CD14-positive monocyte (primary cell): ENCODE measurements around the gene TTC9B. TPM values are rescaled to one million over a fixed set of nuclear protein-coding genes. Genes with fewer than 3 reads are reported as not detected.

ENCODE experiments used
- DNase-seq, 3 donors: peaks; one replicate each; pipeline ENCODE4 v3.0.0-alpha.2; 2011 to 2022
- H2AFZ ChIP-seq: 2 replicates; pipeline ENCODE4 v1.6.0; 2012; ENCODE audit warnings: mild to moderate bottlenecking, low read depth, low read length, inconsistent platforms; ENCODE audit not compliant: insufficient read depth, poor library complexity, severe bottlenecking
- H3K27ac ChIP-seq, 2 donors: 1 replicate in 1 of 2; 2 replicates in 1 of 2; pipeline ENCODE4 v1.5.1; 2012 to 2013; ENCODE audit warnings: low read length in 2 of 2, control low read depth in 1 of 2, inconsistent platforms in 1 of 2, low read depth in 1 of 2, mild to moderate bottlenecking in 1 of 2
- H3K27me3 ChIP-seq, 2 donors: one replicate each; pipeline versions ENCODE4 v1.6.0 to v1.6.1; 2011 to 2013; ENCODE audit warnings: low read length in 2 of 2; ENCODE audit not compliant: control insufficient read depth in 2 of 2, insufficient read depth in 2 of 2
- H3K36me3 ChIP-seq, 2 donors: replicated peaks in 1 of 2; 1 replicate in 1 of 2; 2 replicates in 1 of 2; pipeline versions ENCODE4 v1.5.1 to v1.6.1; 2012 to 2013; ENCODE audit warnings: low read length in 2 of 2, control low read depth in 1 of 2, inconsistent platforms in 1 of 2, mild to moderate bottlenecking in 1 of 2; ENCODE audit not compliant: insufficient read depth in 2 of 2, control insufficient read depth in 1 of 2
- H3K4me1 ChIP-seq, 2 donors: 1 replicate in 1 of 2; 2 replicates in 1 of 2; pipeline versions ENCODE4 v1.5.1 to v1.6.1; 2012 to 2013; ENCODE audit warnings: low read length in 2 of 2, control low read depth in 1 of 2, inconsistent platforms in 1 of 2, mild to moderate bottlenecking in 1 of 2, moderate library complexity in 1 of 2; ENCODE audit not compliant: insufficient read depth in 2 of 2, control insufficient read depth in 1 of 2
- H3K4me2 ChIP-seq: replicated peaks from 2 replicates; pipeline ENCODE3; 2012; ENCODE audit warnings: low read length, moderate library complexity, mild to moderate bottlenecking; ENCODE audit not compliant: poor library complexity, severe bottlenecking; ENCODE audit errors: extremely low read depth
- H3K4me3 ChIP-seq, 3 experiments: fragments of 200-600 bp in 1 of 3; sonication (generic) in 1 of 3; replicated peaks in 1 of 3; 1 replicate in 2 of 3; 2 replicates in 1 of 3; pipeline ENCODE4 v1.5.1; 2011 to 2013; ENCODE audit warnings: low read length in 3 of 3, mild to moderate bottlenecking in 3 of 3, control low read depth in 2 of 3, low read depth in 2 of 3, inconsistent platforms in 1 of 3, moderate library complexity in 1 of 3
- H3K79me2 ChIP-seq: 2 replicates; pipeline ENCODE4 v1.6.0; 2012; ENCODE audit warnings: mild to moderate bottlenecking, control low read depth, inconsistent platforms, low read length, moderate library complexity; ENCODE audit not compliant: insufficient read depth
- H3K9ac ChIP-seq: 2 replicates; pipeline ENCODE4 v1.6.0; 2017; ENCODE audit warnings: low read length, mild to moderate bottlenecking; ENCODE audit not compliant: insufficient read depth, poor library complexity, severe bottlenecking
- H3K9me3 ChIP-seq, 2 donors: replicated peaks in 1 of 2; 1 replicate in 1 of 2; 2 replicates in 1 of 2; pipeline versions ENCODE4 v1.5.1 to v1.6.1; 2012 to 2013; ENCODE audit warnings: low read length in 2 of 2, control low read depth in 1 of 2; ENCODE audit not compliant: control insufficient read depth in 1 of 2, insufficient read depth in 1 of 2
- H4K20me1 ChIP-seq: 2 replicates; pipeline ENCODE4 v1.6.0; 2012; ENCODE audit warnings: mild to moderate bottlenecking, low read length, control low read depth, moderate library complexity; ENCODE audit not compliant: insufficient read depth
- H3K27ac Mint-ChIP-seq, 7 donors: one replicate each; pipeline ENCODE4 v1.8.0; 2020; ENCODE audit warnings: mild to moderate bottlenecking in 7 of 7, mixed read lengths in 7 of 7, moderate library complexity in 6 of 7, inconsistent platforms in 2 of 7
- H3K27me3 Mint-ChIP-seq, 3 donors: one replicate each; pipeline ENCODE4 v1.8.0; 2021 to 2022; ENCODE audit warnings: low read depth in 3 of 3, mild to moderate bottlenecking in 3 of 3, mixed read lengths in 3 of 3, moderate library complexity in 3 of 3, inconsistent platforms in 1 of 3
- H3K36me3 Mint-ChIP-seq, 2 donors: one replicate each; pipeline ENCODE4 v1.8.0; 2020; ENCODE audit warnings: mixed read lengths in 2 of 2, inconsistent platforms in 1 of 2, mild to moderate bottlenecking in 1 of 2
- H3K4me1 Mint-ChIP-seq: one replicate; pipeline ENCODE4 v1.8.0; 2020; ENCODE audit warnings: mild to moderate bottlenecking, mixed read lengths
- H3K4me3 Mint-ChIP-seq, 2 donors: one replicate each; pipeline ENCODE4 v1.8.0; 2020; ENCODE audit warnings: mild to moderate bottlenecking in 2 of 2, mixed read lengths in 2 of 2, moderate library complexity in 1 of 2
- H3K9me3 Mint-ChIP-seq, 7 donors: one replicate each; pipeline ENCODE4 v1.8.0; 2020 to 2022; ENCODE audit warnings: mixed read lengths in 7 of 7, mild to moderate bottlenecking in 6 of 7, moderate library complexity in 6 of 7, inconsistent platforms in 2 of 7
- CTCF ChIP-seq: fragments of 200-600 bp; IDR thresholded peaks from one replicate; pipeline ENCODE4 v1.8.0; 2022; ENCODE audit warnings: antibody characterized with exemption, mild to moderate bottlenecking
- WGBS: methylation state at CpG from one replicate; pipeline ENCODE4 v1.1.5; 2013; ENCODE audit warnings: missing lambda C conversion rate; ENCODE audit not compliant: insufficient coverage; 5-methylcytosine and 5-hydroxymethylcytosine counted together
- intact Hi-C, 2 donors: fragments of 100-400 bp; cut with micrococcal nuclease; formaldehyde crosslinking; loops; one replicate each; pipeline versions ENCODE4 v1.15.0 to v1.15.1; 2023
- polyA plus RNA-seq, 3 donors: library from polyadenylated mRNA; depleted of rRNA in 1 of 3; unstranded in 2 of 3; stranded (reverse) in 1 of 3; fragments of 300-500 nt in 2 of 3; fragments of >200 nt in 1 of 3; fragmentation: Illumina TruSeq in 2 of 3; gene quantifications; 1 replicate in 2 of 3; 2 replicates in 1 of 3; pipeline ENCODE4 v1.2.3, GENCODE V29; 2012 to 2021

TTC9B gene
- polyA plus RNA-seq, 3 donors, result not detected

DNA sequence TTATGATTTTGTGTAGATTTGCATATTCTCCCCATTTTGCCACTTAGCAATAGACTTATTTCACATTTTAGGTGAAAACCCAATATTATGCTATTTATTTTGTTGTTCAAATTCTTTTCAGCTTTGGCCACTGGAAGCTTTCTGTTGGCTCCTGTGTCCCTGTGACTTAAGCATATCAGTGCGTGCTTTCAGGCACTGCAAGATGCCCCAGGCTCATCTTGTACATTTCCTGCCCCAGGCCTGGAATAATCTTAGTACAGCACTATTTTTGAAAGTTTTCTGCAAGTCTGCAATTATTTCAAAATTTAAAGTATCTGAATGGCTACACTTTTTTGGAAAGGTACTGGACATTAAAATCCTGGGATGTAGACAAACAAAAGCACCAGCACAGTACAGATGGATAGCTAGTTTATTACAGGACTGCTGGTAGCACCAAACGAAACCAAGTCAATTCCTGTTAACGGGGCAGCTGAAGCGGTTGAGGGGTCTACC, 11.8 kb upstream of the TTC9B start:
- intact Hi-C loops, result no loop called here
- no peak for DNase-seq
- H3K27me3 ChIP-seq, result peaks cover 28 to 34% of the 10 kb centered on the region in 2 donors
- Mint-ChIP-seq H3K4me3 (no peak overlapping the region), H3K27me3 (peaks cover 41 to 51% (median 49%) of the 10 kb centered on the region in 3 donors), H3K27ac (no peak overlapping the region), H3K9me3 (peaks cover 2 to 13% (median 4%) of the 10 kb centered on the region in 7 donors), H3K4me1 (peaks cover 10% of the 10 kb centered on the region), H3K36me3 (peaks cover 12 to 20% of the 10 kb centered on the region in 2 donors)
- no peak overlapping the region for H2AFZ ChIP-seq
- TF ChIP-seq CTCF, result no peak
- H3K27ac ChIP-seq, result no peak overlapping the region
- no peak overlapping the region for H3K9ac ChIP-seq
- peaks cover 18 to 22% of the 10 kb centered on the region in 2 donors for H3K36me3 ChIP-seq
- no peaks in the 10 kb centered on the region for H3K4me1 ChIP-seq
- no peak overlapping the region for H3K4me2 ChIP-seq
- WGBS, result 61% methylated on average over 3 of the region's 4 CpGs
- no peaks in the 10 kb centered on the region for H3K79me2 ChIP-seq
- H3K4me3 ChIP-seq, result no peak overlapping the region
- peaks cover 0 to 17% of the 10 kb centered on the region in 2 donors for H3K9me3 ChIP-seq
- no peaks in the 10 kb centered on the region for H4K20me1 ChIP-seq

DNA sequence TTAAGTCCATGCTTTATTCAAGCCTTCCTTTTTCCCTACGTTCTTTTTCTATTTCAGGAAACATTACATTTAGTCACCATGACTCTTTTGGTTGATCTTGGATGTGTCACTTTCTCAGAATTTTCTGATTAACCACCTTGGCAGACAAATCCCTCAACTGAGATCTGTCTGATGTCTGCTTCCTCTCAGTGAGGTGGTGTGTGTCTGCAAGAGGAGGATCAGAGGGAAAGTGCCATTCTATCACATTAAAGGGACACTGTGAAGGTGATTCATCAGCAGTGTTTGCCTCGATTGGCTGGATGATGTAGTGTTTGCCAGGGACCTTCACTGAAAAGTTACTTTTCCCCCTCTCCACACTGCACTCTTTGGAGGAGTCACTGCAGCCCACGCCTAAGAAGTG, 11.3 kb upstream of the TTC9B start:
- Histone ChIP-seq H3K4me2 (no peak overlapping the region), H3K4me3 (no peak overlapping the region), H3K79me2 (no peaks in the 10 kb centered on the region), H4K20me1 (no peaks in the 10 kb centered on the region), H3K27me3 (peaks cover 28 to 39% of the 10 kb centered on the region in 2 donors), H3K9me3 (peaks cover 0 to 17% of the 10 kb centered on the region in 2 donors), H3K27ac (no peak overlapping the region), H2AFZ (no peak overlapping the region), H3K9ac (no peak overlapping the region), H3K36me3 (peaks cover 13 to 17% of the 10 kb centered on the region in 2 donors), H3K4me1 (no peaks in the 10 kb centered on the region)
- H3K4me3 Mint-ChIP-seq, result no peak overlapping the region
- H3K27ac Mint-ChIP-seq, result peak overlapping the region in 1 of 7 donors; percentile 60
- peaks cover 10% of the 10 kb centered on the region for H3K4me1 Mint-ChIP-seq
- TF ChIP-seq CTCF, result no peak
- H3K9me3 Mint-ChIP-seq, result peaks cover 2 to 17% (median 7%) of the 10 kb centered on the region in 7 donors
- DNase-seq, result no peak
- peaks cover 46 to 55% (median 54%) of the 10 kb centered on the region in 3 donors for H3K27me3 Mint-ChIP-seq
- peaks cover 8 to 15% of the 10 kb centered on the region in 2 donors for H3K36me3 Mint-ChIP-seq
- WGBS, result no CpG with 5 or more reads among the region's 3 CpGs
- intact Hi-C loops, result no loop called here
